NCI-H526 (cell line): Measurements from ENCODE around the gene RASSF1.
"Not testable (repeated sequence)": the region's sequence is repeated elsewhere in the genome, so short reads cannot be mapped to it uniquely, and the experiment has no call there.

Experiments
- DNase-seq, 2 experiments: peaks; one replicate each; lab custom pipeline; 2025; lab: John Stamatoyannopoulos, UW

RASSF1 gene

DNA sequence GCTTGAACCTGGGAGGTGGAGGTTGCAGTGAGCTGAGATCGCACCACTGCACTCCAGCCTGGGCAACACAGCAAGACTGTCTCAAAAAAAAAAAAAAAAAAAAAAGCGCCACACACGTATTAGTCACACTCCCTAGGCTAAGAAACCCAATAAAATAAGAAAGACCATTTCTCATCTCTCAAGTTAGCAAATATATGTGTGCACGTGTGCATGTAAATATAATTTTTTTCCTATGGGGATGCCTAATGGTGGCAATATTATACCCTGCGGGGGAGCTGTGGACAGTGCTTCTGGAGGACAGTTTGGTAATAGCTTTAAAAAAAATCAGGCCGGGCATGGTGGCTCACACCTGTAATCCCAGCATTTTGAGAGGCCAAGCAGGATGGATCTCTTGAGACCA is 56.5 kb downstream of the RASSF1 start:
- DNase-seq, result not testable (repeated sequence)
